Liver (tissue), 2 donors: ENCODE results near the gene NDUFV2.
"Not testable (repeated sequence)": the region's sequence is repeated elsewhere in the genome, so short reads cannot be mapped to it uniquely, and the experiment has no call there.

ENCODE experiments used
- TF ChIP-seq, protein P1 (sequence below): IDR thresholded peaks from 2 replicates; pipeline ENCODE4 v1.6.1; 2016; ENCODE audit warnings: antibody characterized with exemption
- TF ChIP-seq, protein P2 (sequence below): fragments of 150-350 bp; IDR thresholded peaks from 2 replicates; pipeline ENCODE4 v1.5.1; 2017; ENCODE audit warnings: improper control_type of control experiment, low read depth, low read length; ENCODE audit not compliant: missing input control
- TF ChIP-seq, protein P3 (sequence below): IDR thresholded peaks from 2 replicates; pipeline ENCODE4 v1.6.1; 2016; ENCODE audit warnings: antibody characterized with exemption, mild to moderate bottlenecking
- TF ChIP-seq, protein P4 (sequence below): IDR thresholded peaks from 2 replicates; pipeline ENCODE4 v1.6.1; 2016; ENCODE audit warnings: antibody characterized with exemption
- donor health status: healthy.

DNA sequence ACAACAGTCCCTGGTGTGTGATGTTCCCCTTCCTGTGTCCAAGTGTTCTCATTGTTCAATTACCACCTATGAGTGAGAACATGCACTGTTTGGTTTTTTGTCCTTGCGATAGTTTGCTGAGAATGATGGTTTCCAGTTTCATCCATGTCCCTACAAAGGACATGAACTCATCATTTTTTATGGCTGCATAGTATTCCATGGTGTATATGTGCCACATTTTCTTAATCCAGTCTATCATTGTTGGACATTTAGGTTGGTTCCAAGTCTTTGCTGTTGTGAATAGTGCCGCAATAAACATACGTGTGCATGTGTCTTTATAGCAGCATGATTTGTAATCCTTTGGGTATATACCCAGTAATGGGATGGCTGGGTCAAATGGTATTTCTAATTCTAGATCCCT lies 63.4 kb downstream of the NDUFV2 start:
- TF ChIP-seq, protein P1, sequence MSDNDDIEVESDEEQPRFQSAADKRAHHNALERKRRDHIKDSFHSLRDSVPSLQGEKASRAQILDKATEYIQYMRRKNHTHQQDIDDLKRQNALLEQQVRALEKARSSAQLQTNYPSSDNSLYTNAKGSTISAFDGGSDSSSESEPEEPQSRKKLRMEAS = not testable (repeated sequence)
- TF ChIP-seq, protein P2, sequence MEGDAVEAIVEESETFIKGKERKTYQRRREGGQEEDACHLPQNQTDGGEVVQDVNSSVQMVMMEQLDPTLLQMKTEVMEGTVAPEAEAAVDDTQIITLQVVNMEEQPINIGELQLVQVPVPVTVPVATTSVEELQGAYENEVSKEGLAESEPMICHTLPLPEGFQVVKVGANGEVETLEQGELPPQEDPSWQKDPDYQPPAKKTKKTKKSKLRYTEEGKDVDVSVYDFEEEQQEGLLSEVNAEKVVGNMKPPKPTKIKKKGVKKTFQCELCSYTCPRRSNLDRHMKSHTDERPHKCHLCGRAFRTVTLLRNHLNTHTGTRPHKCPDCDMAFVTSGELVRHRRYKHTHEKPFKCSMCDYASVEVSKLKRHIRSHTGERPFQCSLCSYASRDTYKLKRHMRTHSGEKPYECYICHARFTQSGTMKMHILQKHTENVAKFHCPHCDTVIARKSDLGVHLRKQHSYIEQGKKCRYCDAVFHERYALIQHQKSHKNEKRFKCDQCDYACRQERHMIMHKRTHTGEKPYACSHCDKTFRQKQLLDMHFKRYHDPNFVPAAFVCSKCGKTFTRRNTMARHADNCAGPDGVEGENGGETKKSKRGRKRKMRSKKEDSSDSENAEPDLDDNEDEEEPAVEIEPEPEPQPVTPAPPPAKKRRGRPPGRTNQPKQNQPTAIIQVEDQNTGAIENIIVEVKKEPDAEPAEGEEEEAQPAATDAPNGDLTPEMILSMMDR = not testable (repeated sequence)
- TF ChIP-seq, protein P3, sequence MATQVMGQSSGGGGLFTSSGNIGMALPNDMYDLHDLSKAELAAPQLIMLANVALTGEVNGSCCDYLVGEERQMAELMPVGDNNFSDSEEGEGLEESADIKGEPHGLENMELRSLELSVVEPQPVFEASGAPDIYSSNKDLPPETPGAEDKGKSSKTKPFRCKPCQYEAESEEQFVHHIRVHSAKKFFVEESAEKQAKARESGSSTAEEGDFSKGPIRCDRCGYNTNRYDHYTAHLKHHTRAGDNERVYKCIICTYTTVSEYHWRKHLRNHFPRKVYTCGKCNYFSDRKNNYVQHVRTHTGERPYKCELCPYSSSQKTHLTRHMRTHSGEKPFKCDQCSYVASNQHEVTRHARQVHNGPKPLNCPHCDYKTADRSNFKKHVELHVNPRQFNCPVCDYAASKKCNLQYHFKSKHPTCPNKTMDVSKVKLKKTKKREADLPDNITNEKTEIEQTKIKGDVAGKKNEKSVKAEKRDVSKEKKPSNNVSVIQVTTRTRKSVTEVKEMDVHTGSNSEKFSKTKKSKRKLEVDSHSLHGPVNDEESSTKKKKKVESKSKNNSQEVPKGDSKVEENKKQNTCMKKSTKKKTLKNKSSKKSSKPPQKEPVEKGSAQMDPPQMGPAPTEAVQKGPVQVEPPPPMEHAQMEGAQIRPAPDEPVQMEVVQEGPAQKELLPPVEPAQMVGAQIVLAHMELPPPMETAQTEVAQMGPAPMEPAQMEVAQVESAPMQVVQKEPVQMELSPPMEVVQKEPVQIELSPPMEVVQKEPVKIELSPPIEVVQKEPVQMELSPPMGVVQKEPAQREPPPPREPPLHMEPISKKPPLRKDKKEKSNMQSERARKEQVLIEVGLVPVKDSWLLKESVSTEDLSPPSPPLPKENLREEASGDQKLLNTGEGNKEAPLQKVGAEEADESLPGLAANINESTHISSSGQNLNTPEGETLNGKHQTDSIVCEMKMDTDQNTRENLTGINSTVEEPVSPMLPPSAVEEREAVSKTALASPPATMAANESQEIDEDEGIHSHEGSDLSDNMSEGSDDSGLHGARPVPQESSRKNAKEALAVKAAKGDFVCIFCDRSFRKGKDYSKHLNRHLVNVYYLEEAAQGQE = not testable (repeated sequence)
- TF ChIP-seq, protein P4, sequence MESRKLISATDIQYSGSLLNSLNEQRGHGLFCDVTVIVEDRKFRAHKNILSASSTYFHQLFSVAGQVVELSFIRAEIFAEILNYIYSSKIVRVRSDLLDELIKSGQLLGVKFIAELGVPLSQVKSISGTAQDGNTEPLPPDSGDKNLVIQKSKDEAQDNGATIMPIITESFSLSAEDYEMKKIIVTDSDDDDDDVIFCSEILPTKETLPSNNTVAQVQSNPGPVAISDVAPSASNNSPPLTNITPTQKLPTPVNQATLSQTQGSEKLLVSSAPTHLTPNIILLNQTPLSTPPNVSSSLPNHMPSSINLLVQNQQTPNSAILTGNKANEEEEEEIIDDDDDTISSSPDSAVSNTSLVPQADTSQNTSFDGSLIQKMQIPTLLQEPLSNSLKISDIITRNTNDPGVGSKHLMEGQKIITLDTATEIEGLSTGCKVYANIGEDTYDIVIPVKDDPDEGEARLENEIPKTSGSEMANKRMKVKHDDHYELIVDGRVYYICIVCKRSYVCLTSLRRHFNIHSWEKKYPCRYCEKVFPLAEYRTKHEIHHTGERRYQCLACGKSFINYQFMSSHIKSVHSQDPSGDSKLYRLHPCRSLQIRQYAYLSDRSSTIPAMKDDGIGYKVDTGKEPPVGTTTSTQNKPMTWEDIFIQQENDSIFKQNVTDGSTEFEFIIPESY = not testable (repeated sequence)
